Activated naive CD8-positive, alpha-beta T cell treated with anti-CD3 and anti-CD28 coated beads, Interleukin-2, amount 10 ng/mL, durations not matched to agents 7 days and 5 days (primary cell): ENCODE results near the gene PCA3. TPM values are rescaled to one million over a fixed set of nuclear protein-coding genes. Genes with fewer than 3 reads are reported as not detected.

Source experiments
- ATAC-seq: fragments of 150-1000 bp; cut with Tn5 transposase; one replicate; pipeline ENCODE4 v1.10.0; 2021; ENCODE audit warnings: low read depth, moderate library complexity
- POLR2A ChIA-PET: fragments of 350-600 bp; sonication (Branson Sonifier 250); formaldehyde crosslinking; loops from one replicate; lab custom pipeline; 2021; ENCODE audit warnings: antibody characterized with exemption; lab: Charles Lee
- DNase-seq: peaks from one replicate; pipeline ENCODE4 v3.0.0; 2021
- H3K27ac Mint-ChIP-seq: one replicate; pipeline ENCODE4 v1.8.0; 2022; ENCODE audit warnings: mild to moderate bottlenecking, mixed read lengths
- H3K27me3 Mint-ChIP-seq: one replicate; pipeline ENCODE4 v1.8.0; 2022; ENCODE audit warnings: mild to moderate bottlenecking, moderate library complexity, mixed read lengths
- H3K36me3 Mint-ChIP-seq: one replicate; pipeline ENCODE4 v1.8.0; 2021; ENCODE audit warnings: mild to moderate bottlenecking, mixed read lengths
- H3K4me1 Mint-ChIP-seq: one replicate; pipeline ENCODE4 v1.8.0; 2021; ENCODE audit warnings: mixed read lengths
- H3K4me3 Mint-ChIP-seq: one replicate; pipeline ENCODE4 v1.8.0; 2022; ENCODE audit warnings: mild to moderate bottlenecking, moderate library complexity, mixed read lengths
- H3K9me3 Mint-ChIP-seq: one replicate; pipeline ENCODE4 v1.8.0; 2021; ENCODE audit warnings: mixed read lengths
- total RNA-seq, 2 experiments: library from RNA; stranded (reverse); gene quantifications; one replicate each; pipeline ENCODE4 v1.2.3, GENCODE V29; 2021

Gene PCA3
- total RNA-seq, 2 experiments from 2014 or later, result not detected

DNA sequence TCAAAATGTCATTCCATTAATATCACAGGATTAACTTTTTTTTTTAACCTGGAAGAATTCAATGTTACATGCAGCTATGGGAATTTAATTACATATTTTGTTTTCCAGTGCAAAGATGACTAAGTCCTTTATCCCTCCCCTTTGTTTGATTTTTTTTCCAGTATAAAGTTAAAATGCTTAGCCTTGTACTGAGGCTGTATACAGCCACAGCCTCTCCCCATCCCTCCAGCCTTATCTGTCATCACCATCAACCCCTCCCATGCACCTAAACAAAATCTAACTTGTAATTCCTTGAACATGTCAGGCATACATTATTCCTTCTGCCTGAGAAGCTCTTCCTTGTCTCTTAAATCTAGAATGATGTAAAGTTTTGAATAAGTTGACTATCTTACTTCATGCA, 20.6 kb downstream of the PCA3 start:
- ATAC-seq (no peak), DNase-seq (no peak)
- H3K4me1 Mint-ChIP-seq, result no peaks in the 10 kb centered on the region
- H3K36me3 Mint-ChIP-seq, result no peaks in the 10 kb centered on the region
- H3K27ac Mint-ChIP-seq, result no peak overlapping the region
- POLR2A ChIA-PET, result no interaction called here
- H3K4me3 Mint-ChIP-seq, result no peak overlapping the region
- peaks cover 6% of the 10 kb centered on the region for H3K27me3 Mint-ChIP-seq
- H3K9me3 Mint-ChIP-seq, result no peaks in the 10 kb centered on the region

DNA sequence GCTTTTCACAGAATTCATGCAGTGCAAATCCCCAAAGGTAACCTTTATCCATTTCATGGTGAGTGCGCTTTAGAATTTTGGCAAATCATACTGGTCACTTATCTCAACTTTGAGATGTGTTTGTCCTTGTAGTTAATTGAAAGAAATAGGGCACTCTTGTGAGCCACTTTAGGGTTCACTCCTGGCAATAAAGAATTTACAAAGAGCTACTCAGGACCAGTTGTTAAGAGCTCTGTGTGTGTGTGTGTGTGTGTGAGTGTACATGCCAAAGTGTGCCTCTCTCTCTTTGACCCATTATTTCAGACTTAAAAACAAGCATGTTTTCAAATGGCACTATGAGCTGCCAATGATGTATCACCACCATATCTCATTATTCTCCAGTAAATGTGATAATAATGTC, 21.3 kb downstream of the PCA3 start:
- H3K36me3 Mint-ChIP-seq, result no peaks in the 10 kb centered on the region
- H3K4me3 Mint-ChIP-seq, result no peak overlapping the region
- DNase-seq (no peak), ATAC-seq (no peak)
- H3K27ac Mint-ChIP-seq, result no peak overlapping the region
- H3K27me3 Mint-ChIP-seq, result peaks cover 6% of the 10 kb centered on the region
- no peaks in the 10 kb centered on the region for H3K4me1 Mint-ChIP-seq
- POLR2A ChIA-PET, result no interaction called here
- no peaks in the 10 kb centered on the region for H3K9me3 Mint-ChIP-seq

DNA sequence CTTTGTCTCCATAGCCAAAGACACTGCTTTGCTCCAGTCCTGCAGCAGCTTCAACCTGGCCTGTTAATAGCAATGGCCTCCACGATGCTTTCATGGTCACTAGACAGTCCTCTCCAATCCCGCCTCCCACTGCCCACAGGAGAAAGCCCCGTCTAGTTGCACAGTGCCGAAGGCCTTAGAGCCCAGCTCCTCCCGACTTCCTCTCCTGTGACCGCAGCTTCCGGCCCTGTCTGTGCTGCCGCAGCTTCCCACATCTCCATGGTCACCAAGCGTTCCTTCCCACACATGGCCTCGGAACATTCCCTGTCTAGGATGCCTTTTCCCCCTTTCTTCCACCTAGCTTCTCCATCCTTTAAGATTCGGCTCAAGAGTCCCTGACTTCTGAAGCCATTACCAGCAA, 23.4 kb downstream of the PCA3 start:
- DNase-seq (no peak), ATAC-seq (no peak)
- no peaks in the 10 kb centered on the region for H3K36me3 Mint-ChIP-seq
- H3K9me3 Mint-ChIP-seq, result no peaks in the 10 kb centered on the region
- H3K4me3 Mint-ChIP-seq, result no peak overlapping the region
- peaks cover 5% of the 10 kb centered on the region for H3K27me3 Mint-ChIP-seq
- POLR2A ChIA-PET, result no interaction called here
- H3K4me1 Mint-ChIP-seq, result no peaks in the 10 kb centered on the region
- H3K27ac Mint-ChIP-seq, result no peak overlapping the region

GRCh38 chr9:76789840-76790239, 25.6 kb downstream of the PCA3 start:
- DNase-seq, result no peak
- no peaks in the 10 kb centered on the region for H3K4me1 Mint-ChIP-seq
- no peaks in the 10 kb centered on the region for H3K36me3 Mint-ChIP-seq
- no peak overlapping the region for H3K4me3 Mint-ChIP-seq
- H3K9me3 Mint-ChIP-seq, result no peaks in the 10 kb centered on the region
- no peak for ATAC-seq
- H3K27ac Mint-ChIP-seq, result no peak overlapping the region
- POLR2A ChIA-PET, result no interaction called here
- H3K27me3 Mint-ChIP-seq, result peaks cover 5% of the 10 kb centered on the region

DNA sequence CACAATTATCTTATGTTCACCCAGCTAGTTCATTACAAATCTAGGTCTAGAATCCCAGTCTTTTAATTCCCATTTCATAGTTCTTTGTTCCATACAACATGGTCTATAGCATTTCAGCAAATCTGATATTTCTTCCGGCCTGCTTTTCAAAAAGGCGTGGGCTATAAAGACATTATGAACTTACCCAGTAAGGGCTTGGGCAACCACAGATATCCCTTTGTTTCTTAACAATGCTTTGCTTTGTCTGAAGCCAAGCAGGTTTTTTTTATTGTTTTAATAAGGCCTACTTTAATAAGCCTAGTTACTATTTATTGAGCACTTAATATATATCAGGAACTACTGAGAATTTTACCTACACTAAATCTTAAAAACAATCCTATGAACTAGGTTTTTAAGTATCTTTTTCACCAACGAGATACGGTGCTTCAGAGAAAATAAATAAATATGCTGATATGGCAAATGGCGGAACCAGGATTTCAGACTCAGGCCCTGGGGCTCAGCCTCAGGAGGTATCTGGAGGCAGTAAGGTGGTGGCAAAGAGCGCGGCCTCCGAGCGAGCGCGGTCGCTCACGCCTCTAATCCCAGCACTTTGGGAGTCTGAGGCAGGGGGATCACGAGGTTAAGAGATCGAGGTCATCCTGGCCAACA, 29.7 kb downstream of the PCA3 start:
- DNase-seq (no peak), ATAC-seq (no peak)
- Mint-ChIP-seq H3K4me3 (no peak overlapping the region), H3K27me3 (peaks cover 11% of the 10 kb centered on the region), H3K27ac (no peak overlapping the region), H3K4me1 (no peaks in the 10 kb centered on the region), H3K9me3 (no peaks in the 10 kb centered on the region), H3K36me3 (no peaks in the 10 kb centered on the region)
- POLR2A ChIA-PET, result interaction anchor here (0.5 kb wide), 1 partner anchor 19 kb away, joined by 5 read pairs; no protein-coding TSS in a partner anchor

DNA sequence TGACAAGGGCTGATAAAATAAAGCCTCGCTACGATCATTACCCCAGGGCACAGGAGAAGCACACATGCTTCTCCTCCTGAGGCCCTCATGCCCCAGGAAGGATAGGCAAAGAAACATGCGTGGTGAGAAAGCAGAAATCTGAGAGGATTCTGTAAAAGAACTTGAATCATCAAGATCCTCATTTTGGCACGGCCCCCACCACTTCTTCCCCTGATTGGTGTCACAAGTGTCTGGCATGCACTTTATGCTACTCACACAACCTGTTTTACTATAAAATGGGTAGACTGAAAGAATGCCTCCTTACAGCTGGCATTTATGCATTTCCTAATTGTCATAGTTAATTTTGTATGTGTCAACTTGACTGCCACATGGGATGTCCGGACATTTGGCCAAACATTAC, 32.1 kb downstream of the PCA3 start:
- peaks cover 18% of the 10 kb centered on the region for H3K27me3 Mint-ChIP-seq
- ATAC-seq (no peak), DNase-seq (no peak)
- H3K27ac Mint-ChIP-seq, result no peak overlapping the region
- POLR2A ChIA-PET, result no interaction called here
- H3K4me3 Mint-ChIP-seq, result no peak overlapping the region
- no peaks in the 10 kb centered on the region for H3K9me3 Mint-ChIP-seq
- H3K36me3 Mint-ChIP-seq, result no peaks in the 10 kb centered on the region
- no peaks in the 10 kb centered on the region for H3K4me1 Mint-ChIP-seq

DNA sequence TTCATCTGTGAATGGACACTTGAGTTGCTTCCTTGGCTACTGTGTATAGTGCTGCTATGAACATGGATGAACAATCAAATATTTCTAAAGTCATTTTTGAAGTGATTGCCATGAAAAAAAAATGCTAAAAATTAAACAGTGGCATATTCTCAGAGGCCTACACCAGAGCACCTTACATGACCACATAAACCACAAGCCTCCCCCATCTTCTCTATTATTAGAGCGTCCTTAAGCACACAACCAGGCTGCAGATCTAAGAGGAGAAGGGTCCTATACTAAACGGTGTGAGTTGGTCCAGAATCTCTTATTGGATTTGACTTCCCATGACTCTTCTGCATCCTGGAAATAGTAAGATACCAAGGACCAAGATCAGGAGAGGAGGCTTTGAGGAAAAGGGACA, 34.3 kb downstream of the PCA3 start:
- no peak for ATAC-seq
- H3K9me3 Mint-ChIP-seq, result no peaks in the 10 kb centered on the region
- no peak for DNase-seq
- no peak overlapping the region for H3K27ac Mint-ChIP-seq
- POLR2A ChIA-PET, result no interaction called here
- no peaks in the 10 kb centered on the region for H3K4me1 Mint-ChIP-seq
- peaks cover 18% of the 10 kb centered on the region for H3K27me3 Mint-ChIP-seq
- H3K36me3 Mint-ChIP-seq, result no peaks in the 10 kb centered on the region
- H3K4me3 Mint-ChIP-seq, result no peak overlapping the region

GRCh38 chr9:76799473-76799872, 35.2 kb downstream of the PCA3 start:
- Mint-ChIP-seq H3K27me3 (peaks cover 18% of the 10 kb centered on the region), H3K4me3 (no peak overlapping the region), H3K4me1 (no peaks in the 10 kb centered on the region), H3K36me3 (no peaks in the 10 kb centered on the region), H3K9me3 (no peaks in the 10 kb centered on the region), H3K27ac (no peak overlapping the region)
- ATAC-seq (no peak), DNase-seq (no peak)
- POLR2A ChIA-PET, result no interaction called here

GRCh38 chr9:76800901-76801300, 36.7 kb downstream of the PCA3 start:
- POLR2A ChIA-PET, result no interaction called here
- no peaks in the 10 kb centered on the region for H3K36me3 Mint-ChIP-seq
- ATAC-seq, result no peak
- no peak for DNase-seq
- peaks cover 20% of the 10 kb centered on the region for H3K27me3 Mint-ChIP-seq
- no peaks in the 10 kb centered on the region for H3K9me3 Mint-ChIP-seq
- no peak overlapping the region for H3K27ac Mint-ChIP-seq
- H3K4me1 Mint-ChIP-seq, result no peaks in the 10 kb centered on the region
- no peak overlapping the region for H3K4me3 Mint-ChIP-seq

GRCh38 chr9:76803083-76803482, 38.8 kb downstream of the PCA3 start:
- H3K4me1 Mint-ChIP-seq, result no peaks in the 10 kb centered on the region
- no peak for ATAC-seq
- H3K4me3 Mint-ChIP-seq, result no peak overlapping the region
- no peaks in the 10 kb centered on the region for H3K36me3 Mint-ChIP-seq
- no peak for DNase-seq
- peaks cover 11% of the 10 kb centered on the region for H3K27me3 Mint-ChIP-seq
- POLR2A ChIA-PET, result no interaction called here
- H3K27ac Mint-ChIP-seq, result no peak overlapping the region
- H3K9me3 Mint-ChIP-seq, result no peaks in the 10 kb centered on the region

- ATAC-seq, result no peak
- POLR2A ChIA-PET, result no interaction called here
- H3K36me3 Mint-ChIP-seq, result no peaks in the 10 kb centered on the region
- no peak overlapping the region for H3K27ac Mint-ChIP-seq
- no peak overlapping the region for H3K4me3 Mint-ChIP-seq
- H3K4me1 Mint-ChIP-seq, result no peaks in the 10 kb centered on the region
- peaks cover 9% of the 10 kb centered on the region for H3K27me3 Mint-ChIP-seq
- no peak for DNase-seq
- no peaks in the 10 kb centered on the region for H3K9me3 Mint-ChIP-seq
These were observed 39.5 kb downstream of the PCA3 start for GRCh38 chr9:76803762-76804161.

DNA sequence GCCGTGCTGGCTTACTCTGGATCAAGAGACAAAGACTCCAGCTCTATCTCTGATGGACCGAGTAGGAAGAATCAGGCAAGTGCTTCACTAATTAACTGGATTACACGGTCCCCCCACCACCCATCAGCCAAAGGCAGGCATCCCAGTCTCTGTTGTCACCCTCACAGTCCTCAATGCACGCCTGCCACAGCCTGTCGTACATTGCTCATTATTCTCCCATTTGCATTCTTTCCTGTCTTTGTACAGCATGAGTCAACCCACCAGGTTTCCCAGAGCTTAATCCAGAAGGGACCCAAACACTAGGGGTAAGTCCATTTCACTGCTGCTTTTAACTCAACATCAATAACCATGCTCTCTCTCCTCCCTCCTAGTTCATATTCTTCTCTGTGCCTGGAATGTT, 44.4 kb downstream of the PCA3 start:
- Mint-ChIP-seq H3K4me3 (no peak overlapping the region), H3K27me3 (peaks cover 5% of the 10 kb centered on the region), H3K27ac (no peak overlapping the region), H3K4me1 (no peaks in the 10 kb centered on the region), H3K9me3 (no peaks in the 10 kb centered on the region), H3K36me3 (no peaks in the 10 kb centered on the region)
- POLR2A ChIA-PET, result interaction anchor here (1.0 kb wide), 1 partner anchor 44 kb away, joined by 3 read pairs; no protein-coding TSS in a partner anchor
- ATAC-seq, result no peak
- DNase-seq, result no peak

DNA sequence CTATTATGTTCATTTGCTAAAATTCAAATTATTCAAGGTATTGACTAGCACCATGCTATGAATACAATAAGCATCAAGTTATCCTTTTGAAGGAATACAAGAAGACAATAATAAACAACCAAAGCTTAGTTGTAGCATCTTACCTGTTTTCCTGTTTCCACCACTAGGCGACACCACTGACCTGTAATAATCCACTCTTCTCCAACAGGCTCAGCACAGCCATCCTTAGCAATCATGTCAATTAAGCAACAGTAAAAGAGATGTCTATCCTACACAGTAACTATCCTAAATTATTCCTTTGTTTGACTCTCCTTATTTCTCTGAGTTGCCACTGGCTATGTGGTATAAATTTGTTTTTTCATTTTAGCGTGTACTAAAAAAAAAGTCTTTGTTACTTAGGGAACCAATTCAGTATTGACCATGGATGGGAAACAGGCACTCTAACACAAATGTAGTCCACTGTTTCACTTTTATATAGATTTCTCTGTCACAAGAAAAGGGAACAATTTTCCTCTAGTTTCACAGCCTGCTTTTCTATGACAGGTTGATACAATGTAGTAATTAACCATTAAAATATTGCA, 46.2 kb downstream of the PCA3 start:
- DNase-seq (no peak), ATAC-seq (no peak)
- no peak overlapping the region for H3K27ac Mint-ChIP-seq
- POLR2A ChIA-PET, result no interaction called here
- H3K27me3 Mint-ChIP-seq, result peaks cover 4% of the 10 kb centered on the region
- no peaks in the 10 kb centered on the region for H3K9me3 Mint-ChIP-seq
- no peaks in the 10 kb centered on the region for H3K4me1 Mint-ChIP-seq
- H3K36me3 Mint-ChIP-seq, result no peaks in the 10 kb centered on the region
- H3K4me3 Mint-ChIP-seq, result no peak overlapping the region

- POLR2A ChIA-PET, result no interaction called here
- ATAC-seq (no peak), DNase-seq (no peak)
- no peaks in the 10 kb centered on the region for H3K9me3 Mint-ChIP-seq
- no peak overlapping the region for H3K4me3 Mint-ChIP-seq
- H3K4me1 Mint-ChIP-seq, result no peaks in the 10 kb centered on the region
- no peak overlapping the region for H3K27ac Mint-ChIP-seq
- no peaks in the 10 kb centered on the region for H3K36me3 Mint-ChIP-seq
- H3K27me3 Mint-ChIP-seq, result peaks cover 5% of the 10 kb centered on the region
These were observed 48.4 kb downstream of the PCA3 start for GRCh38 chr9:76812591-76812990.
